PC-9 (cell line): ENCODE measurements around the gene NIPAL3. TPM values are rescaled to one million over a fixed set of nuclear protein-coding genes. Genes with fewer than 3 reads are reported as not detected.

Experiments used
- BruUV-seq: library from RNA; stranded (reverse); fragments of 400-500 nt; replicated peaks from 2 replicates; lab custom pipeline; 2021; lab: Mats Ljungman, UMichigan
- CTCF ChIA-PET: fragments of 300-600 bp; sonication (Branson Sonifier 250); formaldehyde crosslinking; loops from one replicate; lab custom pipeline; 2022; ENCODE audit warnings: antibody characterized with exemption; lab: Charles Lee
- POLR2A ChIA-PET: fragments of 300-600 bp; sonication (Branson Sonifier 250); formaldehyde crosslinking; loops from one replicate; lab custom pipeline; 2022; ENCODE audit warnings: antibody characterized with exemption; ENCODE audit not compliant: unreplicated experiment; lab: Charles Lee
- DNase-seq, 2 experiments: peaks; one replicate each; pipeline versions ENCODE4 v3.0.0 to v3.0.0-alpha.2; 2015 to 2022; ENCODE audit warnings: mixed read lengths in 1 of 2
- H2AFZ ChIP-seq: fragments of 200-600 bp; sonication (generic); 2 replicates; pipeline ENCODE4 v1.8.1; 2017; ENCODE audit warnings: antibody characterized with exemption
- H3F3A ChIP-seq: fragments of 200-600 bp; sonication (generic); 2 replicates; pipeline ENCODE4 v1.8.1; 2017; ENCODE audit warnings: antibody characterized with exemption, mild to moderate bottlenecking, low read depth; ENCODE audit not compliant: insufficient read depth
- H3K27ac ChIP-seq: fragments of 200-600 bp; sonication (generic); 2 replicates; pipeline ENCODE4 v1.6.1; 2016; ENCODE audit warnings: mixed run types
- H3K27me3 ChIP-seq: fragments of 200-600 bp; sonication (generic); 2 replicates; pipeline ENCODE4 v1.6.1; 2016; ENCODE audit warnings: low read depth, mixed run types; ENCODE audit not compliant: insufficient read depth
- H3K36me3 ChIP-seq: fragments of 200-600 bp; sonication (generic); 2 replicates; pipeline ENCODE4 v1.6.1; 2016; ENCODE audit warnings: low read depth, mixed run types
- H3K4me1 ChIP-seq: fragments of 200-600 bp; sonication (generic); replicated peaks from 2 replicates; pipeline ENCODE4 v1.6.1; 2016; ENCODE audit warnings: mixed run types; ENCODE audit not compliant: insufficient read depth
- H3K4me2 ChIP-seq: fragments of 200-600 bp; sonication (generic); 2 replicates; pipeline ENCODE4 v1.6.1; 2017; ENCODE audit warnings: mixed run types
- H3K4me3 ChIP-seq: fragments of 200-600 bp; sonication (generic); 2 replicates; pipeline ENCODE4 v1.6.1; 2016; ENCODE audit warnings: mixed run types
- H3K79me2 ChIP-seq: fragments of 200-600 bp; sonication (generic); 2 replicates; pipeline ENCODE4 v1.6.1; 2017; ENCODE audit warnings: low read depth, mixed run types
- H3K9me2 ChIP-seq: fragments of 200-600 bp; sonication (generic); 2 replicates; pipeline ENCODE4 v1.8.1; 2017; ENCODE audit warnings: mild to moderate bottlenecking; ENCODE audit not compliant: insufficient read depth
- H3K9me3 ChIP-seq: fragments of 200-600 bp; sonication (generic); 2 replicates; pipeline ENCODE4 v1.8.1; 2016; ENCODE audit warnings: low read depth; ENCODE audit not compliant: insufficient read depth
- H4K20me1 ChIP-seq: fragments of 200-600 bp; sonication (generic); 2 replicates; pipeline ENCODE4 v1.8.1; 2017; ENCODE audit not compliant: insufficient read depth
- EZH2 ChIP-seq: fragments of 200-600 bp; sonication (generic); IDR thresholded peaks from 2 replicates; pipeline ENCODE4 v1.8.0; 2017; ENCODE audit warnings: antibody characterized with exemption, low read depth
- intact Hi-C: fragments of 100-400 bp; cut with micrococcal nuclease; formaldehyde crosslinking; loops from one replicate; pipeline ENCODE4 v1.10.0; 2022; ENCODE audit not compliant: unreplicated experiment
- total RNA-seq: library from RNA; stranded (reverse); gene quantifications from 2 replicates; pipeline ENCODE4 v1.2.3, GENCODE V29; 2021
- TF ChIP-seq, protein P1 (sequence below): fragments of 200-600 bp; sonication (generic); conservative IDR thresholded peaks from 2 replicates; pipeline ENCODE4 v1.6.1; 2017; ENCODE audit warnings: mixed run types, antibody characterized with exemption, mild to moderate bottlenecking, moderate library complexity

NIPAL3 gene
- total RNA-seq, 1 experiment from 2014 or later: 42.0 TPM

DNA sequence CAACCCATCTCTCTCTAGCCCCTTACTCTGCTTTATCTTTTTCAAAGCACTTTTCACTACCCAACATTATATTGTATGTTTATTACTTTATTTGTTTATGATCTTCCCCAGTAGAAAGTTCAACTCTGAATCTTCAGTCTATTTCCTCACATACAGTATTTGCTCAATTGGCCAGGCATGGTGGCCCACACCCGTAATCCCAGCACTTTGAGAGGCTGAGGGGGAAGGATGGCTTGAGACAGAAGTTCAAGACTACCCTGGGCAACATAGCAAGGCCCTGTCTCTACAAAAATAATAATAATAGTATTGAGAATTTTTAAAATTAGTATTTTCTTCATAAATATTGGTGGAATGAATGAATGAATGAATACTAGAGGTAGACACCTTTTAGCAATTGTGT is 3.2 kb upstream of the NIPAL3 start:
- peak overlapping the region; percentile 84 for H3K4me2 ChIP-seq
- intact Hi-C loops: loop anchor here (10.0 kb wide), 1 partner anchor 152 kb away; no protein-coding TSS in a partner anchor
- H3K36me3 ChIP-seq: no peaks in the 10 kb centered on the region
- no peaks in the 10 kb centered on the region for H3K9me3 ChIP-seq
- no peaks in the 10 kb centered on the region for H4K20me1 ChIP-seq
- no TSS peak for BruUV-seq
- H3K4me3 ChIP-seq: no peak overlapping the region; the same call in 1 of the 2 replicates
- TF ChIP-seq, protein P1, sequence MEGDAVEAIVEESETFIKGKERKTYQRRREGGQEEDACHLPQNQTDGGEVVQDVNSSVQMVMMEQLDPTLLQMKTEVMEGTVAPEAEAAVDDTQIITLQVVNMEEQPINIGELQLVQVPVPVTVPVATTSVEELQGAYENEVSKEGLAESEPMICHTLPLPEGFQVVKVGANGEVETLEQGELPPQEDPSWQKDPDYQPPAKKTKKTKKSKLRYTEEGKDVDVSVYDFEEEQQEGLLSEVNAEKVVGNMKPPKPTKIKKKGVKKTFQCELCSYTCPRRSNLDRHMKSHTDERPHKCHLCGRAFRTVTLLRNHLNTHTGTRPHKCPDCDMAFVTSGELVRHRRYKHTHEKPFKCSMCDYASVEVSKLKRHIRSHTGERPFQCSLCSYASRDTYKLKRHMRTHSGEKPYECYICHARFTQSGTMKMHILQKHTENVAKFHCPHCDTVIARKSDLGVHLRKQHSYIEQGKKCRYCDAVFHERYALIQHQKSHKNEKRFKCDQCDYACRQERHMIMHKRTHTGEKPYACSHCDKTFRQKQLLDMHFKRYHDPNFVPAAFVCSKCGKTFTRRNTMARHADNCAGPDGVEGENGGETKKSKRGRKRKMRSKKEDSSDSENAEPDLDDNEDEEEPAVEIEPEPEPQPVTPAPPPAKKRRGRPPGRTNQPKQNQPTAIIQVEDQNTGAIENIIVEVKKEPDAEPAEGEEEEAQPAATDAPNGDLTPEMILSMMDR: no peak
- TF ChIP-seq EZH2: no peak
- peaks cover 46% of the 10 kb centered on the region for H3K4me1 ChIP-seq
- CTCF ChIA-PET: interaction anchor here (0.6 kb wide), 1 partner anchor 209 kb away, joined by 10 read pairs; no protein-coding TSS in a partner anchor
- peak overlapping the region; percentile 84 for H3K27ac ChIP-seq
- peaks cover 14% of the 10 kb centered on the region; the same call in 1 of the 2 replicates for H3K79me2 ChIP-seq
- POLR2A ChIA-PET: interaction anchor here (0.5 kb wide), 1 partner anchor 78 kb away, joined by 6 read pairs; no protein-coding TSS in a partner anchor
- H3F3A ChIP-seq: peaks cover 23% of the 10 kb centered on the region; the same call in 1 of the 2 replicates
- no peaks in the 10 kb centered on the region for H3K9me2 ChIP-seq
- H2AFZ ChIP-seq: no peak overlapping the region
- H3K27me3 ChIP-seq: no peaks in the 10 kb centered on the region
- no peak for DNase-seq

DNA sequence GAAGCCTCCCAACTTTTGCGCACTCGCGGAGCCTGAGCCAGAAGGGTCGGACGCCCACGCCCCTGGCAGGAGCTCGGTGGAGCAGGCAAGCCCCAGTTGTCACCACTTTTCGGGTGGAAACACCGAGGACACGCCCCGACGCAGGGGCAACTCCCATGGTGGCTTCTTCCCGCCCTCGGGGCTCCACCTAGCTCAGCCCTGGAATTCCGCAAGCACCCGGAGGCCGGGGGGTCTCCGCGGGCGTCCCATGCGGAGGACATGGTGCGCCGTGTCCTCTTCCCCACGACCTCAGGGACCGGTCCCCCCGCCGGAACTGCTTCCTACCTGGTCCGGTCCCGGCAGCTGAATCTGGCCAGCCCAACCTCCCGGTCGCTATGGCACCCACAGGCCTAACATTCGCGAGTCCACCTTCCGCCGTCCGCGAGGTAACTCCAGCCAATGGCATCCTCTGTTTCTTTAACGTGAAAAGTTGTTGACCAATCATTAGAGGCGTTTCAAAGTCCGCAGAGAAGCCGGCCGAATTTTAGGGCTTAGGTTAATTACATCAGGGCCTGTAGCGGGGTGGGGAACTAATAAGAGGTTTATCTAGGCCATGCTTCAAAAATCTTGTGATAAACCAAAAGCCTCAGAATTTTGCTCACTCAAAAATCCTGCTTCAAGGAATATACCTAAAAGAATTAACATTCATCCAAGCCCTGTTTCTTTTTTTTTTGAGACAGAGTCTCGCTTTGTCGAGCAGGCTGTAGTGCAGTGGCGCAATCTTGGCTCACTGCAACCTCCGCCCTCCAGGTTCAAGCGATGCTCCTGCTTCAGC is 2.0 kb upstream of the NIPAL3 start, which contains the start of gene STPG1:
TSS of gene STPG1 (minus strand) at position 433 of the 814 bp plus-strand sequence. CDS start 12,394 bp downstream, outside the sequence.
- no peaks in the 10 kb centered on the region for H3K36me3 ChIP-seq
- H3K27ac ChIP-seq: peak within 1 kb of the TSS; percentile 84; the same call in 1 of the 2 replicates
- no peaks in the 10 kb centered on the region for H3K9me3 ChIP-seq
- H3K9me2 ChIP-seq: no peaks in the 10 kb centered on the region
- POLR2A ChIA-PET: interaction anchor here (0.6 kb wide), 1 partner anchor 243 kb away, joined by 5 read pairs; no protein-coding TSS in a partner anchor
- peaks cover 25% of the 10 kb centered on the region; the same call in 1 of the 2 replicates for H3F3A ChIP-seq
- no peaks in the 10 kb centered on the region for H3K27me3 ChIP-seq
- intact Hi-C loops: loop anchor here (2.0 to 10.0 kb wide), 2 partner anchors 151 to 229 kb away; partner anchors contain the start of gene SRRM1
- peaks cover 55% of the 10 kb centered on the region for H3K4me1 ChIP-seq
- CTCF ChIA-PET: interaction anchor here (0.5 kb wide), 1 partner anchor 214 kb away, joined by 4 read pairs; no protein-coding TSS in a partner anchor
- peak within 1 kb of the TSS; percentile 84 for H3K4me2 ChIP-seq
- H4K20me1 ChIP-seq: no peaks in the 10 kb centered on the region
- H3K4me3 ChIP-seq: peak within 1 kb of the TSS; percentile 69
- H3K79me2 ChIP-seq: peaks cover 25% of the 10 kb centered on the region
- TF ChIP-seq, protein P1: no peak
- no peak for TF ChIP-seq EZH2
- TSS peak; percentile 86 for BruUV-seq
- H2AFZ ChIP-seq: peak within 1 kb of the TSS; percentile 65
- peak; percentile 80 to 90 for DNase-seq

DNA sequence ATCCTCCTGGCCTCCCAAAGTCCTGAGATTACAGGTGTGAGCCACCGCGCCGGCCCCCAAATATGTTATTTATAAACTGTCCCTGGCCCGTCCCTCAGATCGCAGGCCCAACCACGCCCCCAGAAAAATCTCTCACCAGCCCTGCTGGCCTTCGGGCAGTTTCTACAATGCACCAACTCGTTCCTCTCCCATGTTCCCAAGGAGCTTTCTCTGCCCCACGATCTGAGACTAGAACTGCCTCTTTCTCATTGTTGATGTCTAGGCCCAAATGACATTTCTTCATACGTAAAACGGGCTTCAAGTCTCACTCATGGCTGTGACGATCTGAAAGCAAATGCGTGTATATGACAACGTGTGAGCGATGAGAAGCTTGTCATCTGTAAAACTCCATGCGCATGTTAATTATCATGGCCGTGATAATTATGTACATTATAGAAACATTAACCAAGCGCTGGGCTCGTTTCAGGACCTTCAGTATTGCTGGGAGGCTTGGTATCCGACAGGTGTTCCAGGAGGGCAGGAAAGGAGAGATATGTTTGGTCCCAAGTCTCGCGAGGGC is 748 bp upstream of the NIPAL3 start:
- H3K36me3 ChIP-seq: no peaks in the 10 kb centered on the region
- no peaks in the 10 kb centered on the region for H3K27me3 ChIP-seq
- H3K27ac ChIP-seq: no peak overlapping the region
- H2AFZ ChIP-seq: peak overlapping the region; percentile 67; the same call in 1 of the 2 replicates
- TF ChIP-seq, protein P1: no peak
- TF ChIP-seq EZH2: no peak
- intact Hi-C loops: loop anchor here (1.0 to 10.0 kb wide), 5 partner anchors 87 to 422 kb away; partner anchors contain the start of genes RCAN3 and SRRM1
- no peaks in the 10 kb centered on the region for H4K20me1 ChIP-seq
- H3K4me1 ChIP-seq: peaks cover 46% of the 10 kb centered on the region
- no peaks in the 10 kb centered on the region for H3K9me2 ChIP-seq
- POLR2A ChIA-PET: interaction anchor here (0.5 to 0.6 kb wide), 6 partner anchors 50 to 274 kb away, joined by 4 to 5 read pairs (median 4); no protein-coding TSS in a partner anchor
- no peak for DNase-seq
- CTCF ChIA-PET: interaction anchor here (1.4 to 1.5 kb wide), 3 partner anchors 126 to 172 kb away, joined by 4 to 6 read pairs (median 5); no protein-coding TSS in a partner anchor
- no TSS peak for BruUV-seq
- H3K79me2 ChIP-seq: peaks cover 28% of the 10 kb centered on the region
- peak overlapping the region; percentile 49 for H3K4me2 ChIP-seq
- H3K4me3 ChIP-seq: no peak overlapping the region
- peaks cover 21% of the 10 kb centered on the region; the same call in 1 of the 2 replicates for H3F3A ChIP-seq
- H3K9me3 ChIP-seq: no peaks in the 10 kb centered on the region
